Adrenal gland (tissue), 5 donors: ENCODE measurements around the gene DGAT2.

Experiments
- CTCF ChIP-seq, 6 experiments: fragments of 450-650 bp in 4 of 6; fragments of 200-600 bp in 2 of 6; sonication (generic) in 1 of 6; IDR thresholded peaks; 1 replicate in 5 of 6; 2 replicates in 1 of 6; pipeline versions ENCODE4 v1.5.1 to v1.8.0; 2016 to 2021; ENCODE audit warnings: antibody characterized with exemption in 6 of 6, mild to moderate bottlenecking in 2 of 6, moderate library complexity in 1 of 6
- POLR2A ChIP-seq, 2 donors: fragments of 450-650 bp; IDR thresholded peaks; one replicate each; pipeline ENCODE4 v1.6.1; 2017; ENCODE audit warnings: antibody characterized with exemption in 2 of 2, mild to moderate bottlenecking in 2 of 2, moderate library complexity in 1 of 2
- donor health status: DM: no; HTN: no; CAD: no.

DNA sequence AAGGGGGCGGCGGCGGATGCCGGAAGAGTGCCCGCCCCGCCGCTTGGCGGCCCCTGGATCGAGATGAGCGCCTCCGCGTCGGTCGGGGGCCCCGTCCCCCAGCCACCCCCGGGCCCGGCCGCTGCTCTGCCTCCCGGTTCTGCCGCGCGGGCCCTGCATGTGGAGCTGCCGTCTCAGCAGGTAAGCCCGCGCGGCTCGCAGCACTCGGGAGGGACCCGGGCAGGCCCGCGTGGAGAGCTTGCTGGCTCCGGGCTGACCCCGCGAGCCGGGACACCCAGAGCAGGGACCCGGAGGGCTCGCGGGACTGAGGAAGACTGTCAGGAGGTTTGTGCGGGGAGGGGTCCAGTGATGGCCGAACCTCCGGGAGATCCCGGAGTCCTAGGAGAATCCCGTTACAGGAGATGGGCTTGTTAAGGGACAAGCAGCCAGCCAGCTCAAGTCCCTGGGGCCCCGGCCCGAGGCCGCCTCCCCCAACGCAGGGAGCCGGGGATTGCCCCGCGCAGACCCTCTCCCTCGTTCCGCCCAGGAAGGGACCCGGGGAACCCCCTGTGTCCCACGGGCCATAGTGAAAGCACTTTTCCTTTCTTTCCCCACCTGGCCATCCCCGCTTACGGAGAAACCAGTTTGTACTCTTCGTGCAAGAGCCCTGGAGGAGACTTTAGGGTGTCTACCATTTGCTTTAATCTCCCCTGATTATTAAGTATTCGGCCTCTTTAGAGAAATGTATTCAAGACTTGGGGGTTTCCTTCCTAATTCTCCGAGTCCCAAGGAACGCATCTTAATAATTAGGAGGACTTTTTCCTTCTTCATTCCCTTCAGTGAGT lies 47.0 kb downstream of the DGAT2 start:
- TF ChIP-seq CTCF (IDR thresholded peaks at IDR 0.05) (no peak), POLR2A (IDR thresholded peaks at IDR 0.05) (no peak)
